Dermis lymphatic vessel endothelial cell (primary cell): Measurements from ENCODE around the gene CHCHD1. TPM values are rescaled to one million over a fixed set of nuclear protein-coding genes. Genes with fewer than 3 reads are reported as not detected.

Experiments
- total RNA-seq: library from RNA; depleted of rRNA; stranded (reverse); fragments of >200 nt; gene quantifications from 2 replicates; pipeline ENCODE4 v1.2.1, GENCODE V29; 2014

Gene CHCHD1
- 22.6 and 28.7 TPM in 2 replicates for total RNA-seq

GRCh38 chr10:73781879-73782748, at the start of gene CHCHD1:
Gene CHCHD1 (plus strand): TSS chr10:73782048. CDS start chr10:73782076, 28 bp downstream.

GRCh38 chr10:73743905-73744663, 37.8 kb upstream of the CHCHD1 start, which contains the start of gene SEC24C:
Gene SEC24C (plus strand): TSS chr10:73744372. CDS start chr10:73746833, 2,461 bp downstream.

GRCh38 chr10:73785211-73785720, 3.4 kb downstream of the CHCHD1 start, which contains the start of gene ZSWIM8:
Gene ZSWIM8 (plus strand): TSS chr10:73785606. CDS start chr10:73785879, 273 bp downstream.

Other genes with a start within 250 kb of the CHCHD1 start
- 5.1 and 6.8 TPM in 2 replicates for gene USP54, start 190.7 kb upstream of the CHCHD1 start, total RNA-seq
- not detected in 2 replicates for gene MYOZ1, start 140.6 kb upstream of the CHCHD1 start, total RNA-seq
- not detected in 2 replicates for gene SYNPO2L, start 126.0 kb upstream of the CHCHD1 start, total RNA-seq
- gene AGAP5, start 83.9 kb upstream of the CHCHD1 start, total RNA-seq, result 1.4 and 1.8 TPM in 2 replicates
- 50.9 and 51.4 TPM in 2 replicates for gene SEC24C, start 37.7 kb upstream of the CHCHD1 start, total RNA-seq
- 42.5 and 52.9 TPM in 2 replicates for gene ZSWIM8, start 3.6 kb downstream of the CHCHD1 start, total RNA-seq
- 5.7 and 6.1 TPM in 2 replicates for gene NDST2, start 29.6 kb downstream of the CHCHD1 start, total RNA-seq
- gene CAMK2G, start 92.5 kb downstream of the CHCHD1 start, total RNA-seq, result 19.9 and 23.8 TPM in 2 replicates
- 0.60 and 1.2 TPM in 2 replicates for gene PLAU, start 129.1 kb downstream of the CHCHD1 start, total RNA-seq
- gene VCL, start 216.1 kb downstream of the CHCHD1 start, total RNA-seq, result 48.7 and 60.3 TPM in 2 replicates